Cardiac muscle cell (in vitro differentiated cells and primary cell): ENCODE data around the gene SHTN1. TPM values are rescaled to one million over a fixed set of nuclear protein-coding genes. Genes with fewer than 3 reads are reported as not detected.

Experiments used
- DNase-seq, 2 donors: peaks; one replicate each; pipeline versions ENCODE4 v3.0.0 to v3.0.0-alpha.2; 2010 to 2017; ENCODE audit warnings: low read depth in 1 of 2, low spot score in 1 of 2
- H3K27ac ChIP-seq: fragments of 200-600 bp; sonication (generic); 2 replicates; pipeline ENCODE4 v1.5.1; 2016
- H3K27me3 ChIP-seq: fragments of 200-600 bp; sonication (generic); 2 replicates; pipeline ENCODE4 v1.6.0; 2016; ENCODE audit warnings: control low read depth
- H3K36me3 ChIP-seq: fragments of 200-600 bp; sonication (generic); 2 replicates; pipeline ENCODE4 v1.5.1; 2016; ENCODE audit warnings: control low read depth
- H3K4me1 ChIP-seq: fragments of 200-600 bp; sonication (generic); 2 replicates; pipeline ENCODE4 v1.8.1; 2017; ENCODE audit warnings: low read depth, mild to moderate bottlenecking, mixed run types
- H3K4me3 ChIP-seq: fragments of 200-600 bp; sonication (generic); 2 replicates; pipeline ENCODE4 v1.5.1; 2016; ENCODE audit warnings: mild to moderate bottlenecking
- H3K9me3 ChIP-seq: fragments of 200-600 bp; sonication (generic); 2 replicates; pipeline ENCODE4 v1.5.1; 2017; ENCODE audit warnings: low read depth, mild to moderate bottlenecking, control low read depth
- polyA plus RNA-seq: library from polyadenylated mRNA; unstranded; fragments of >200 nt; fragmentation: Nextera tagmentation; extraction: Ambion mirVana; gene quantifications from 2 replicates; pipeline ENCODE4 v1.2.1, GENCODE V29; 2016
- total RNA-seq: library from RNA; depleted of rRNA; stranded (reverse); fragments of >200 nt; gene quantifications from 2 replicates; pipeline ENCODE4 v1.2.3, GENCODE V29; 2016
- TF ChIP-seq, protein P1 (sequence below): IDR thresholded peaks from 2 replicates; pipeline ENCODE4 v1.5.1; 2012; ENCODE audit warnings: low read depth, mild to moderate bottlenecking, low read length

The SHTN1 gene
- total and polyA plus RNA-seq, 2 experiments from 2014 or later, result 2.9 to 4.1 TPM

DNA sequence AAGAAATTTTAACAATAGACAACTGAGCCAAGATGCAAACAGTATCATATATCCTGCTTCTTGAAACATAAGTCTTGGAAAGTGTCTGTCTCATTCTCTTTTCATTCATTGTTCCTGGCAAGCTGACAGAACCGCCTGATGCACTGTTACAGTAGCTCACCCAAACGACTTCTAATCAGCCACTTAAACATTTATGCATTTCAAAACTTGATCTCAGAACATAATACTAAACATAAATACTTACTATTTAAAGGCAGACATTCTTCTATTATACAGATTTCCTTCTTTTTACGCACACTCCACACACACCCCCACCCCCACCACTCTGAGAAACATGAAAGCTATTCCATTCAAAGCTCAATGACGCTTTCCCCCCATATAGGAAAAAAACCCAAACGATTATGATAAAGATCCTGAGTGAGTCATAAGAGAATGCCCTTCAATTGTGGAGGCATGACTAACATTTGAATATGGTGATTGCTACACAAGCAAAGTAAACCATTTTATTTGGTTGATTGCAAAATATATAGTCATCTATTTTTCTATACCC lies 30.5 kb downstream of the SHTN1 start:
- Histone ChIP-seq H3K27me3 (no peaks in the 10 kb centered on the region), H3K9me3 (no peaks in the 10 kb centered on the region), H3K4me3 (no peak overlapping the region), H3K27ac (no peak overlapping the region), H3K36me3 (no peaks in the 10 kb centered on the region), H3K4me1 (no peaks in the 10 kb centered on the region)
- TF ChIP-seq, protein P1, sequence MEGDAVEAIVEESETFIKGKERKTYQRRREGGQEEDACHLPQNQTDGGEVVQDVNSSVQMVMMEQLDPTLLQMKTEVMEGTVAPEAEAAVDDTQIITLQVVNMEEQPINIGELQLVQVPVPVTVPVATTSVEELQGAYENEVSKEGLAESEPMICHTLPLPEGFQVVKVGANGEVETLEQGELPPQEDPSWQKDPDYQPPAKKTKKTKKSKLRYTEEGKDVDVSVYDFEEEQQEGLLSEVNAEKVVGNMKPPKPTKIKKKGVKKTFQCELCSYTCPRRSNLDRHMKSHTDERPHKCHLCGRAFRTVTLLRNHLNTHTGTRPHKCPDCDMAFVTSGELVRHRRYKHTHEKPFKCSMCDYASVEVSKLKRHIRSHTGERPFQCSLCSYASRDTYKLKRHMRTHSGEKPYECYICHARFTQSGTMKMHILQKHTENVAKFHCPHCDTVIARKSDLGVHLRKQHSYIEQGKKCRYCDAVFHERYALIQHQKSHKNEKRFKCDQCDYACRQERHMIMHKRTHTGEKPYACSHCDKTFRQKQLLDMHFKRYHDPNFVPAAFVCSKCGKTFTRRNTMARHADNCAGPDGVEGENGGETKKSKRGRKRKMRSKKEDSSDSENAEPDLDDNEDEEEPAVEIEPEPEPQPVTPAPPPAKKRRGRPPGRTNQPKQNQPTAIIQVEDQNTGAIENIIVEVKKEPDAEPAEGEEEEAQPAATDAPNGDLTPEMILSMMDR, result no peak
- peak in 1 of 2 donors; percentile 88 for DNase-seq

DNA sequence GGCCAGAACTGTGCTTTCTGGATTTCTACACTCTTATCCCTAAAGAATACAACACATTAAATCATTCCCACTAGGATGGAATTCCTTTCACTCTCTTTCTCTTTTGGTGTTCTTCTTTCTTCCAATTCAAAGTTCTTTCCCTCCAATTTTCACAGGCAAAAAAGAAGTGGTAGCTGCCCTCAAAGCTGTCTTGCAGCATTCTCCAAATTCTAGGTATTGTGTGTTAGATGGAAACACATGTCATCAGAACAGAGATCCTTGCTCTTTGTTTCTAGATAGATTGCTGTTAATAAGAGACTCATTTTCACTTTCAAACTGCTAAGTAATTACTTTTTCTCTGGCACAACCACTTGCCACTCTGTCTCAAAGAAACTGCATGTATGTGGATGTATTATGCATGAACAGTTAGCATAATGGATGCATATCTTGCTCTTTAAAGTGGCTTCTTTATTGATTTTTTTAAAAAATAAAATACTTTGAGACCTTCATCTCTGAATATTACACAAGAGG lies 31.0 kb downstream of the SHTN1 start:
- H3K27ac ChIP-seq, result no peak overlapping the region
- H3K9me3 ChIP-seq, result no peaks in the 10 kb centered on the region

DNA sequence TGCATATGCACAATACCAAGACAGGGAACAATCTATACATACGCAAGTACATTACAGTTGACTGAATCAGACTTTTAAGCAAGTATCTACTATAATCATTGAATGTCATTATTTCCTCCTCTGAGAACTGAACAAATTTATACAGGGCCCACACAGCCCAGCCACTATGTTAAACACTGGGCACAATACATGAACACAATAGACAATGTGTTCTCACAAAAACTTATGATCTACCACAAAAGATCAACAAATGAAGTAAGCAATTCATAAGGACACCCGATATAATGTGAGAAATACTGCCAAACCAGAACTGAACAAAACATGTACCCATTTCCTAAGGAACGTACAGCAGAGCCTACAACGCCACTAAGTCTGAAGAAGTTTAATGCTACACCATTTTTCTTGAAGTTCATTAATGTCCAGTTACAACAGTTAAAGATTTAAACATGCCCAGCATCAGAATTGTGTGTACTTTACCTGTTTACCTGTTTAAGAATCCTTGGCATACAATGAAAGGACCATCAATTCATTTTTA lies 31.5 kb downstream of the SHTN1 start:
- TF ChIP-seq, protein P1, result no peak
- H3K27me3 ChIP-seq, result no peaks in the 10 kb centered on the region
- no peaks in the 10 kb centered on the region for H3K36me3 ChIP-seq
- H3K9me3 ChIP-seq, result no peaks in the 10 kb centered on the region
- no peak overlapping the region for H3K27ac ChIP-seq
- no peak overlapping the region for H3K4me3 ChIP-seq
- H3K4me1 ChIP-seq, result no peaks in the 10 kb centered on the region
- no peak for DNase-seq

More for the DNA sequence above, 31.0 kb downstream of the SHTN1 start:
- no peaks in the 10 kb centered on the region for H3K27me3 ChIP-seq
- DNase-seq, result no peak
- TF ChIP-seq, protein P1, result no peak
- no peaks in the 10 kb centered on the region for H3K4me1 ChIP-seq
- H3K36me3 ChIP-seq, result no peaks in the 10 kb centered on the region
- H3K4me3 ChIP-seq, result no peak overlapping the region

DNA sequence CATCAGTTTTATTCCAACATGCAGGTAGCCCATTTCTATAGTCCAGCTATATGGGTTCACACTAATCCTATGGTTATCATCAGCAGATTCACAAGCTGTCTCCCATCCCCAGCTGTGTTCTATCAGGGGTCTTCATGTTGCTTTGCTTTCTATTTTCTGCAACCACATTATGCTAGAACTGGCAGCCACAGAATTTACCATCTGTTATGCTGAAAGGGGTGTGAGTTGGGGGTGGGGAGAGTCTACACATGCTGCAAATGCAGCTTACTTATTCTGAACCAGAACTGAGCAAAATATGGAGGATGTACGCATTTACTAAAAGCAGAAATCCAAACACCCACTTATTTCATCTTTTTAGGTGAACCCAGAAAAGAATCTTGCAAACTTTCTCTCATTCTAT lies 32.9 kb downstream of the SHTN1 start:
- H3K4me1 ChIP-seq, result no peaks in the 10 kb centered on the region
- TF ChIP-seq, protein P1, result no peak
- no peak for DNase-seq

DNA sequence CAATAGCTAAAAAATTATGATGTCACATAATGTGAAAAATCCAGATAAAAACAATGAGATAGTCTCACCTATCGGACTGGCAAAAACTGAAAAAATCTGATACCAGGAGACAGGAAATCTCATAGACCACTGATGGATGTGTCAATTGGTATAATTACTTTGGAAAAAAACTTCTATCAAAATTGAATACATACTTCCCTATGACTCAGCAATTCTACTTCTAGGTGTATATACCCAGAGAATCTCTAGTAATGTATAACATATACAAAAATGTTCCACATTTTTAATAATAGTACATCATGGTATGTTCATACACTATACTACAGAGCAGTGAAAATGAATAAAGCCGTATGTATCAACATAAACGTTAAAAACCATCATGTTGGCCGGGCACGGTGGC lies 34.9 kb downstream of the SHTN1 start:
- no peaks in the 10 kb centered on the region for H3K36me3 ChIP-seq
- no peaks in the 10 kb centered on the region for H3K9me3 ChIP-seq
- TF ChIP-seq, protein P1, result no peak
- DNase-seq, result no peak
- no peaks in the 10 kb centered on the region for H3K27me3 ChIP-seq
- H3K4me1 ChIP-seq, result no peaks in the 10 kb centered on the region
- no peak overlapping the region for H3K4me3 ChIP-seq
- no peak overlapping the region for H3K27ac ChIP-seq

More for the DNA sequence above, 32.9 kb downstream of the SHTN1 start:
- no peak overlapping the region for H3K27ac ChIP-seq
- no peaks in the 10 kb centered on the region for H3K9me3 ChIP-seq
- no peak overlapping the region for H3K4me3 ChIP-seq
- no peaks in the 10 kb centered on the region for H3K36me3 ChIP-seq
- H3K27me3 ChIP-seq, result no peaks in the 10 kb centered on the region
